ENCODE results near the gene ZBTB43.
"Not testable (repeated sequence)": the region's sequence is repeated elsewhere in the genome, so short reads cannot be mapped to it uniquely, and the experiment has no call there.

The ZBTB43 gene

GRCh38 chr9:126804696-126805553, at the start of gene ZBTB43:
Gene ZBTB43, plus strand, starts transcription at chr9:126805040. Its CDS starts 27,470 bp downstream, at chr9:126832510.
- peak; percentile 97 for DNase-seq (ENCODE audit: low read depth in 2 of 2)

- DNase-seq (ENCODE audit: low read depth in 2 of 2), result no peak
Measured at GRCh38 chr9:126755317-126755875, 49.4 kb upstream of the ZBTB43 start.

- no peak for DNase-seq (ENCODE audit: low read depth in 2 of 2)
Measured at GRCh38 chr9:126756238-126756637, 48.6 kb upstream of the ZBTB43 start.

- DNase-seq (ENCODE audit: low read depth in 2 of 2), result no peak
Measured at GRCh38 chr9:126756876-126757415, 47.9 kb upstream of the ZBTB43 start.

- no peak for DNase-seq (ENCODE audit: low read depth in 2 of 2)
Measured at GRCh38 chr9:126758916-126759585, 45.8 kb upstream of the ZBTB43 start.

- DNase-seq (ENCODE audit: low read depth in 2 of 2), result no peak
Measured at GRCh38 chr9:126761274-126761673, 43.6 kb upstream of the ZBTB43 start.

GRCh38 chr9:126763130-126763764, 41.6 kb upstream of the ZBTB43 start:
- no peak for DNase-seq (ENCODE audit: low read depth in 2 of 2)

- DNase-seq (ENCODE audit: low read depth in 2 of 2), result no peak
Measured at GRCh38 chr9:126773004-126773607, 31.7 kb upstream of the ZBTB43 start.

GRCh38 chr9:126775926-126776325, 28.9 kb upstream of the ZBTB43 start:
- DNase-seq (ENCODE audit: low read depth in 2 of 2), result no peak

GRCh38 chr9:126777733-126778132, 27.1 kb upstream of the ZBTB43 start:
- DNase-seq (ENCODE audit: low read depth in 2 of 2), result no peak

- DNase-seq (ENCODE audit: low read depth in 2 of 2), result no peak
Measured at GRCh38 chr9:126778141-126778540, 26.7 kb upstream of the ZBTB43 start.

GRCh38 chr9:126778696-126779095, 26.1 kb upstream of the ZBTB43 start:
- DNase-seq (ENCODE audit: low read depth in 2 of 2), result not testable (repeated sequence)

GRCh38 chr9:126781186-126782052, 23.4 kb upstream of the ZBTB43 start:
- peak; percentile 70 to 90 for DNase-seq (ENCODE audit: low read depth in 2 of 2)

GRCh38 chr9:126782053-126782388, 22.8 kb upstream of the ZBTB43 start:
- DNase-seq (ENCODE audit: low read depth in 2 of 2), result no peak

- no peak for DNase-seq (ENCODE audit: low read depth in 2 of 2)
Measured at GRCh38 chr9:126783949-126784348, 20.9 kb upstream of the ZBTB43 start.

GRCh38 chr9:126784401-126784800, 20.4 kb upstream of the ZBTB43 start:
- no peak for DNase-seq (ENCODE audit: low read depth in 2 of 2)

GRCh38 chr9:126784841-126785240, 20.0 kb upstream of the ZBTB43 start:
- not testable (repeated sequence) for DNase-seq (ENCODE audit: low read depth in 2 of 2)

GRCh38 chr9:126788046-126788445, 16.8 kb upstream of the ZBTB43 start:
- DNase-seq (ENCODE audit: low read depth in 2 of 2), result no peak

GRCh38 chr9:126788634-126789349, 16.0 kb upstream of the ZBTB43 start:
- no peak for DNase-seq (ENCODE audit: low read depth in 2 of 2)

GRCh38 chr9:126790561-126790960, 14.3 kb upstream of the ZBTB43 start:
- DNase-seq (ENCODE audit: low read depth in 2 of 2), result no peak

Data from stimulated activated CD4-positive, alpha-beta T cell treated with anti-CD3 and anti-CD28 coated beads, Interleukin-1b, Interleukin-23, amount 100 ng/mL, for 1 hour (primary cell).